HG03025 (cell line): ENCODE measurements around the gene PIK3CB.
"Not testable (repeated sequence)": the region's sequence is repeated elsewhere in the genome, so short reads cannot be mapped to it uniquely, and the experiment has no call there.

ENCODE experiments used
- ATAC-seq: cut with Tn5 transposase; IDR thresholded peaks from one replicate; pipeline ENCODE4 v1.9.1; 2021; ENCODE audit warnings: mild to moderate bottlenecking, moderate library complexity; ENCODE audit not compliant: unreplicated experiment, low FRiP score

PIK3CB gene

GRCh38 chr3:138809500-138810256 is 25.1 kb downstream of the PIK3CB start:
- no peak for ATAC-seq

- no peak for ATAC-seq
These were observed 28.2 kb downstream of the PIK3CB start for GRCh38 chr3:138806376-138807080.

- no peak for ATAC-seq
These were observed 31.6 kb downstream of the PIK3CB start for GRCh38 chr3:138803006-138803653.

GRCh38 chr3:138802223-138802622 is 32.5 kb downstream of the PIK3CB start:
- not testable (repeated sequence) for ATAC-seq

GRCh38 chr3:138801792-138802191 is 32.9 kb downstream of the PIK3CB start:
- no peak for ATAC-seq

- ATAC-seq = no peak
These were observed 34.5 kb downstream of the PIK3CB start for GRCh38 chr3:138800248-138800647.

GRCh38 chr3:138799822-138800221 is 34.9 kb downstream of the PIK3CB start:
- ATAC-seq = no peak

GRCh38 chr3:138797508-138798038 is 37.2 kb downstream of the PIK3CB start:
- ATAC-seq = no peak

GRCh38 chr3:138796761-138797160 is 38.0 kb downstream of the PIK3CB start:
- ATAC-seq = no peak

- ATAC-seq = no peak
These were observed 47.9 kb downstream of the PIK3CB start for GRCh38 chr3:138786788-138787271.

- ATAC-seq = no peak
These were observed 48.8 kb downstream of the PIK3CB start for GRCh38 chr3:138785951-138786350.

- not testable (repeated sequence) for ATAC-seq
These were observed 49.3 kb downstream of the PIK3CB start for GRCh38 chr3:138785362-138785857.

- no peak for ATAC-seq
These were observed 52.0 kb downstream of the PIK3CB start for GRCh38 chr3:138782755-138783154.

- no peak for ATAC-seq
These were observed 53.7 kb downstream of the PIK3CB start for GRCh38 chr3:138781012-138781470.

- no peak for ATAC-seq
These were observed 56.1 kb downstream of the PIK3CB start for GRCh38 chr3:138778643-138779042.

- no peak for ATAC-seq
These were observed 57.8 kb downstream of the PIK3CB start for GRCh38 chr3:138776961-138777360.

GRCh38 chr3:138775254-138775595 is 59.5 kb downstream of the PIK3CB start:
- ATAC-seq = no peak

- ATAC-seq = no peak
These were observed 60.0 kb downstream of the PIK3CB start for GRCh38 chr3:138774529-138775253.

GRCh38 chr3:138771585-138771984 is 63.1 kb downstream of the PIK3CB start:
- ATAC-seq = no peak

GRCh38 chr3:138769616-138770015 is 65.1 kb downstream of the PIK3CB start:
- ATAC-seq = no peak
